Parathyroid adenoma (tissue), 2 donors: ENCODE results near the gene RNU11.
"Not testable (repeated sequence)": the region's sequence is repeated elsewhere in the genome, so short reads cannot be mapped to it uniquely, and the experiment has no call there.

ENCODE experiments used
- H2AFZ ChIP-seq: fragments of 300-600 bp; sonication (generic); one replicate; pipeline ENCODE4 v1.7.0; 2017; ENCODE audit warnings: antibody characterized with exemption, mild to moderate bottlenecking
- H3K27ac ChIP-seq: fragments of 300-600 bp; sonication (generic); one replicate; pipeline ENCODE4 v1.7.0; 2017
- H3K27me3 ChIP-seq: fragments of 300-600 bp; sonication (generic); one replicate; pipeline ENCODE4 v1.7.0; 2017; ENCODE audit warnings: low read length; ENCODE audit not compliant: control insufficient read depth, insufficient read depth
- H3K36me3 ChIP-seq: fragments of 300-600 bp; sonication (generic); one replicate; pipeline ENCODE4 v1.7.0; 2017; ENCODE audit warnings: low read length; ENCODE audit not compliant: control insufficient read depth, insufficient read depth
- H3K4me1 ChIP-seq: fragments of 300-600 bp; sonication (generic); one replicate; pipeline ENCODE4 v1.7.0; 2017; ENCODE audit warnings: control low read depth
- H3K4me2 ChIP-seq: fragments of 300-600 bp; sonication (generic); one replicate; pipeline ENCODE4 v1.7.0; 2017; ENCODE audit warnings: low read length
- H3K4me3 ChIP-seq: fragments of 300-600 bp; sonication (generic); one replicate; pipeline ENCODE4 v1.7.0; 2017; ENCODE audit warnings: low read depth, low read length
- H3K79me2 ChIP-seq: fragments of 300-600 bp; sonication (generic); one replicate; pipeline ENCODE4 v1.7.0; 2017; ENCODE audit warnings: control low read depth
- H3K9ac ChIP-seq: fragments of 300-600 bp; sonication (generic); one replicate; pipeline ENCODE4 v1.7.0; 2017; ENCODE audit warnings: mild to moderate bottlenecking
- H3K9me3 ChIP-seq: fragments of 300-600 bp; sonication (generic); one replicate; pipeline ENCODE4 v1.7.0; 2017; ENCODE audit warnings: low read length; ENCODE audit not compliant: control insufficient read depth
- TF ChIP-seq, protein P1 (sequence below): fragments of 300-600 bp; sonication (generic); IDR thresholded peaks from one replicate; pipeline ENCODE4 v1.7.0; 2017; ENCODE audit warnings: antibody characterized with exemption, mild to moderate bottlenecking
- donor health status: primary hyperparathyroidism.

The RNU11 gene

DNA sequence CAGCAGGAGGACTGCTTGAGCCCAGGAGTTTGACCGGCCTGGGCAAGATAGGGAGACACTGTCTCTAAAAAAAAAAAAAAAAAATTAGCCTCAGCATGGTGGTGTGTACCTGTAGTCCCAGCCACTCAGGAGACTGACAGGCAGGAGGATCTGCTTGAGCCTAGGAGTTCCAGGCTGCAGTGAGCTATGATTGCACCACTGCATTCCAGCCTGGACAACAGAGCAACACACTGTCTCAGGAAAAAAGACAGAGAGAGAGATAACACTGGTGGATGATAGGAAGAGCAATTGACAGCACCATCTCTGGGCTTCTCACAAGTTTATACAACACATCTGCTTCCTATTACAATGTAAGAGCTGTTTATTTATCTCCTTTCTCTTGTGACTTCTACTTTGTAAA lies 2.4 kb upstream of the RNU11 start:
- Histone ChIP-seq H3K79me2 (no peaks in the 10 kb centered on the region), H3K36me3 (no peaks in the 10 kb centered on the region), H3K4me2 (no peak overlapping the region), H3K9ac (no peak overlapping the region), H3K27me3 (no peaks in the 10 kb centered on the region), H2AFZ (no peak overlapping the region), H3K9me3 (no peaks in the 10 kb centered on the region), H3K27ac (no peak overlapping the region), H3K4me3 (no peak overlapping the region), H3K4me1 (peaks cover 9% of the 10 kb centered on the region)
- TF ChIP-seq, protein P1, sequence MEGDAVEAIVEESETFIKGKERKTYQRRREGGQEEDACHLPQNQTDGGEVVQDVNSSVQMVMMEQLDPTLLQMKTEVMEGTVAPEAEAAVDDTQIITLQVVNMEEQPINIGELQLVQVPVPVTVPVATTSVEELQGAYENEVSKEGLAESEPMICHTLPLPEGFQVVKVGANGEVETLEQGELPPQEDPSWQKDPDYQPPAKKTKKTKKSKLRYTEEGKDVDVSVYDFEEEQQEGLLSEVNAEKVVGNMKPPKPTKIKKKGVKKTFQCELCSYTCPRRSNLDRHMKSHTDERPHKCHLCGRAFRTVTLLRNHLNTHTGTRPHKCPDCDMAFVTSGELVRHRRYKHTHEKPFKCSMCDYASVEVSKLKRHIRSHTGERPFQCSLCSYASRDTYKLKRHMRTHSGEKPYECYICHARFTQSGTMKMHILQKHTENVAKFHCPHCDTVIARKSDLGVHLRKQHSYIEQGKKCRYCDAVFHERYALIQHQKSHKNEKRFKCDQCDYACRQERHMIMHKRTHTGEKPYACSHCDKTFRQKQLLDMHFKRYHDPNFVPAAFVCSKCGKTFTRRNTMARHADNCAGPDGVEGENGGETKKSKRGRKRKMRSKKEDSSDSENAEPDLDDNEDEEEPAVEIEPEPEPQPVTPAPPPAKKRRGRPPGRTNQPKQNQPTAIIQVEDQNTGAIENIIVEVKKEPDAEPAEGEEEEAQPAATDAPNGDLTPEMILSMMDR = no peak

DNA sequence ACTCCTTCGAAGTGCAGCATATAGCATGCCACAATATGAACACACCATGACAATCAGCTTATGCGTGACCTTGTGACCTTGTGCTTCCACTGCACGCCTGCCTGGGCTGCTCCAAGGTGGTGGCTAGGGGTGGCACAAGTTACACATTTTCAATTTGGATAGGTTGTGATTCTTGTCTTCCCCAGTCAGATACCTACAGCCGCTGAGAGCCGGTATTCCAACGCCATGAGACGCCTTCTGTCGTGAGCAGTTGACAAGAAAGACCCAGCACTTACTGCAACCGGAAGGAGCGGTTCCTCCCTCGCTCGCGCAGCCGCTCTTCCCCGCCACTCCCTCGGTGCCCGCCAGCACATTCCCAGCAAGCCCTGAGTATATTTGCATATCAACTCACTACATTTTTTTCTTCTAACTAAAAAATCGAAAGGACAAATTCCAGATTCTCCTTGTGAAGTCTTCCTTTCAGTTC lies 359 bp upstream of the RNU11 start:
- Histone ChIP-seq H3K4me1 (peaks cover 9% of the 10 kb centered on the region), H3K27ac (peak overlapping the region; percentile 99), H3K4me2 (peak overlapping the region; percentile 73), H2AFZ (peak overlapping the region; percentile 67), H3K9me3 (no peaks in the 10 kb centered on the region), H3K79me2 (no peaks in the 10 kb centered on the region), H3K4me3 (peak overlapping the region; percentile 68), H3K36me3 (no peaks in the 10 kb centered on the region), H3K9ac (no peak overlapping the region), H3K27me3 (no peaks in the 10 kb centered on the region)
- TF ChIP-seq, protein P1 = no peak

DNA sequence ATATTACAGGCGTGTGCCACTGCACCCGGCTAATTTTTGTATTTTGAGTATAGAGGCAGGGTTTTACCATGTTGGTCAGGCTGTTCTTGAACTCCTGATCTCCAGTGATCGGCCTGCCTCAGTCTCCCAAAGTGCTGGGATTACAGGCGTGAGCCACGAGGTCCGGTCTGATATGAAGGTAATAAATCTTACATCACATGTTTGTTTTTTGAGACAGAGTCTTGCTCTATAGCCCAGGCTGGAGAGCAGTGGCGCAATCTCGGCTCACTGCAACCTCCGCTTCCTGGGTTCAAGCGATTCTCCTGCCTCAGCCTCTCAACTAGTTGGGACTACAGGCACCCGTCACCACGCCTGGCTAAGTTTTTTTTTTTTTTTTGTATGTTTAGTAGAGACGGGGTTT lies 4.7 kb downstream of the RNU11 start:
- H3K4me1 ChIP-seq, H3K79me2 ChIP-seq, H2AFZ ChIP-seq, H3K9me3 ChIP-seq, H3K27me3 ChIP-seq, H3K9ac ChIP-seq, H3K4me2 ChIP-seq, H3K27ac ChIP-seq, H3K36me3 ChIP-seq, H3K4me3 ChIP-seq: not testable (repeated sequence)

DNA sequence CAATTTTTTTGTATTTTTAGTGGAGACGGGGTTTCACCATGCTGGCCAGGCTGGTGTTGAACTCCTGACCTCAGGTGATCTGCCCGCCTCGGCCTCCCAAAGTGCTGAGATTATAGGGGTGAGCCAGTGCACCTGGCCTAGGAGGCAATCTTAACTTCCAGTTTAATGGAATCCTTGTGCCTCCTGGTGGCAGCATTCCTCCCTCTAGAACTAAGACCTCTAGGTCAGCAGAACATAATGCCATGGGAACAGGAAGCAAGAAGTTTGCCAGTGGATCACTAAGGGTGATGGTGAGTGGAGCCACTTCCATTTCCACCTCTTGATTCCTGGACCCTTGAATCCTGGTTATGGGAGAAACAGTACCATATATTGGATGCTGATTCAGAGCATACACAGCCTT lies 5.5 kb downstream of the RNU11 start:
- not testable (repeated sequence) for H3K9ac ChIP-seq, H3K4me3 ChIP-seq, H3K27me3 ChIP-seq, H3K4me2 ChIP-seq, H3K4me1 ChIP-seq, H3K9me3 ChIP-seq, H3K27ac ChIP-seq, H3K79me2 ChIP-seq, H2AFZ ChIP-seq, H3K36me3 ChIP-seq
- TF ChIP-seq, protein P1 = peak; percentile 20

DNA sequence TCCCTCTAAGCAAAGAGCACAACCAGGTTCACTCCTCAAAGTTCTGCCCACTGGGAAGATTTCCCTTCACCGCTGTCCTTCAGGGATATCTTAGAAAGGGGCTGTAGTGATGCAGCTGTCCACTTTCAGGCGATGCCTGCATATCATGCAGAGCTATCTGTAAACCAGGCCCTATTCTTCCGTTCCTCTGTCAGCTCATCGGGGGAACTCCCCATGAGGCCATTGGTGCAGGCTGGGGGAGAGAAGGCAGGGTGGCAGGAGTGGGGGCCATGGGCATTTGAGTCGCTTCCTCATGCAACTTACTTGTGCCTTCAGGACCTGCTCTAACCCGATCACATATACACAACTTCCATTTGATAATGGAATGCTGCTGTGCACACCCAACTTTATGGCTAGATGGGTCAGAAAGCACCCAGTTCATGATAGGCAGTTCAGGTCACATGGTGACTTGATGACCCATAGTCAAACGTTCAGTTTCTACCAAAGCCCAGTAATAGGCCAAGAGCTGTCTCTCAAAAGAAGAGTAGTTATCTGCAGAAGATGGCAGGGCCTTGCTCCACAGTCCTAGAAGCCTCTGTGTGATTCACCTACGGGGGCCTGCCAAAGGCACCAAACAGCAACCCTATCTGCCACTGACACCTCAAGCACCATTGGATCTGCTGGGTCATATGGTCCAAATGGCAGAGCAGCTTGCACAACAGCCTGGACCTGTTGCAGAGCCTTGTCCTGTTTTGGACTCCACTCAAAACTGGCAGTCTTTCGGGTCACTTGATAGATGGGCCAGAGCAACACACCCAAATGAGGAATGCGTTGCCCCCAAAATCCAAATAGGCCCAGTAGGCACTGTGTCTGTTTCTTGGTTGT lies 7.3 kb downstream of the RNU11 start:
- H3K9ac ChIP-seq, H2AFZ ChIP-seq, H3K36me3 ChIP-seq, H3K4me3 ChIP-seq, H3K79me2 ChIP-seq, H3K4me1 ChIP-seq, H3K27ac ChIP-seq, H3K27me3 ChIP-seq, H3K4me2 ChIP-seq, H3K9me3 ChIP-seq: not testable (repeated sequence)
